Liver (tissue), 9 donors: ENCODE data around the gene MASP1. TPM values are rescaled to one million over a fixed set of nuclear protein-coding genes. Genes with fewer than 3 reads are reported as not detected.

Experiments
- DNase-seq: peaks from one replicate; pipeline ENCODE4 v3.0.0-alpha.2; 2017; ENCODE audit warnings: low spot score
- H3K27ac ChIP-seq, 2 donors: one replicate each; pipeline ENCODE4 v1.7.0; 2013; ENCODE audit warnings: inconsistent platforms in 2 of 2, low read length in 2 of 2, control low read depth in 1 of 2, low read depth in 1 of 2, mild to moderate bottlenecking in 1 of 2
- H3K27me3 ChIP-seq, 4 donors: one replicate each; pipeline versions ENCODE4 v1.6.1 to v1.7.0; 2013; ENCODE audit warnings: low read length in 3 of 4, inconsistent platforms in 1 of 4, mild to moderate bottlenecking in 1 of 4, moderate library complexity in 1 of 4; ENCODE audit not compliant: control insufficient read depth in 4 of 4, insufficient read depth in 4 of 4
- H3K36me3 ChIP-seq, 4 donors: one replicate each; pipeline versions ENCODE4 v1.6.1 to v1.7.0; 2013; ENCODE audit warnings: low read length in 3 of 4, mild to moderate bottlenecking in 3 of 4, low read depth in 1 of 4, moderate library complexity in 1 of 4; ENCODE audit not compliant: control insufficient read depth in 4 of 4, insufficient read depth in 3 of 4
- H3K4me1 ChIP-seq, 4 donors: one replicate each; pipeline versions ENCODE4 v1.6.1 to v1.7.0; 2013; ENCODE audit warnings: low read length in 3 of 4, mild to moderate bottlenecking in 3 of 4, moderate library complexity in 1 of 4; ENCODE audit not compliant: control insufficient read depth in 4 of 4, insufficient read depth in 4 of 4
- H3K4me3 ChIP-seq, 3 donors: one replicate each; pipeline versions ENCODE4 v1.6.1 to v1.7.0; 2013; ENCODE audit warnings: low read length in 3 of 3, control low read depth in 1 of 3, low read depth in 1 of 3, mild to moderate bottlenecking in 1 of 3
- H3K9ac ChIP-seq, 2 donors: one replicate each; pipeline ENCODE4 v1.7.0; 2013; ENCODE audit warnings: low read length in 2 of 2, mild to moderate bottlenecking in 2 of 2, moderate library complexity in 2 of 2, control low read depth in 1 of 2, low read depth in 1 of 2
- H3K9me3 ChIP-seq, 4 donors: one replicate each; pipeline versions ENCODE4 v1.6.1 to v1.7.0; 2013; ENCODE audit warnings: low read length in 3 of 4; ENCODE audit not compliant: control insufficient read depth in 4 of 4
- ATF3 ChIP-seq: IDR thresholded peaks from 2 replicates; pipeline ENCODE4 v1.6.1; 2016; ENCODE audit warnings: antibody characterized with exemption
- CTCF ChIP-seq: fragments of 150-350 bp; IDR thresholded peaks from 2 replicates; pipeline ENCODE4 v1.5.1; 2017; ENCODE audit warnings: improper control_type of control experiment, low read depth, low read length; ENCODE audit not compliant: missing input control
- EGR1 ChIP-seq, 2 donors: IDR thresholded peaks; 2 replicates each; pipeline ENCODE4 v1.6.1; 2016 to 2018; ENCODE audit warnings: antibody characterized with exemption in 2 of 2, low read depth in 2 of 2
- FOXA1 ChIP-seq: IDR thresholded peaks from 2 replicates; pipeline ENCODE4 v1.6.1; 2016; ENCODE audit warnings: antibody characterized with exemption
- GABPA ChIP-seq, 2 donors: IDR thresholded peaks in 1 of 2; conservative IDR thresholded peaks in 1 of 2; 2 replicates each; pipeline ENCODE4 v1.6.1; 2016; ENCODE audit warnings: antibody characterized with exemption in 2 of 2, mild to moderate bottlenecking in 1 of 2, moderate library complexity in 1 of 2
- HNF4A ChIP-seq, 2 donors: conservative IDR thresholded peaks; 2 replicates each; pipeline ENCODE4 v1.6.1; 2016; ENCODE audit warnings: antibody characterized with exemption in 2 of 2, mild to moderate bottlenecking in 2 of 2
- HNF4G ChIP-seq: IDR thresholded peaks from 2 replicates; pipeline ENCODE4 v1.6.1; 2016; ENCODE audit warnings: antibody characterized with exemption
- JUND ChIP-seq, 2 donors: IDR thresholded peaks; 2 replicates each; pipeline ENCODE4 v1.6.1; 2016; ENCODE audit warnings: antibody characterized with exemption in 2 of 2
- MAX ChIP-seq: IDR thresholded peaks from 2 replicates; pipeline ENCODE4 v1.6.1; 2016; ENCODE audit warnings: antibody characterized with exemption
- NR2F2 ChIP-seq: IDR thresholded peaks from 2 replicates; pipeline ENCODE4 v1.6.1; 2016; ENCODE audit warnings: antibody characterized with exemption
- RAD21 ChIP-seq, 2 donors: IDR thresholded peaks; 2 replicates each; pipeline ENCODE4 v1.6.1; 2016; ENCODE audit warnings: antibody characterized with exemption in 2 of 2, mild to moderate bottlenecking in 2 of 2
- REST ChIP-seq: IDR thresholded peaks from 2 replicates; pipeline ENCODE4 v1.6.1; 2016; ENCODE audit warnings: antibody characterized with exemption, mild to moderate bottlenecking
- RXRA ChIP-seq, 2 donors: IDR thresholded peaks; 2 replicates each; pipeline ENCODE4 v1.6.1; 2017 to 2018; ENCODE audit warnings: antibody characterized with exemption in 2 of 2, mild to moderate bottlenecking in 1 of 2
- SP1 ChIP-seq: IDR thresholded peaks from 2 replicates; pipeline ENCODE4 v1.6.1; 2018; ENCODE audit warnings: antibody characterized with exemption, mild to moderate bottlenecking
- TAF1 ChIP-seq: conservative IDR thresholded peaks from 2 replicates; pipeline ENCODE4 v1.6.1; 2016; ENCODE audit warnings: antibody characterized with exemption, mild to moderate bottlenecking
- YY1 ChIP-seq: IDR thresholded peaks from 2 replicates; pipeline ENCODE4 v1.6.1; 2016; ENCODE audit warnings: antibody characterized with exemption, mild to moderate bottlenecking
- ZBTB33 ChIP-seq: IDR thresholded peaks from 2 replicates; pipeline ENCODE4 v1.6.1; 2016; ENCODE audit warnings: antibody characterized with exemption
- WGBS: extraction: QIAGEN DNeasy Blood & Tissue Kit; methylation state at CpG from one replicate; pipeline ENCODE4 v1.1.7; 2013; 5-methylcytosine and 5-hydroxymethylcytosine counted together
- polyA plus RNA-seq, 2 donors: library from polyadenylated mRNA; stranded (reverse) in 1 of 2; unstranded in 1 of 2; fragments of 200-250 nt in 1 of 2; fragments of >200 nt in 1 of 2; fragmentation: Nextera tagmentation in 1 of 2; extraction: Ambion mirVana in 1 of 2; gene quantifications; one replicate each; pipeline versions ENCODE4 v1.2.1 to v1.2.3, GENCODE V29; 2013 to 2015
- total RNA-seq, 2 donors: library from RNA; depleted of rRNA; stranded (reverse); fragments of >200 nt; gene quantifications; one replicate each; pipeline ENCODE4 v1.2.3, GENCODE V29; 2014
- donor health status: healthy.
- donor health status: healthy.
- donor health status: healthy.
- donor health status: healthy.
- donor health status: healthy.

The MASP1 gene
- total and polyA plus RNA-seq, 4 donors, result 53.2 to 83.8 (median 73.8) TPM

GRCh38 chr3:187265461-187265955 is 26.0 kb downstream of the MASP1 start:
- 63% methylated on average over 2 of the region's 2 CpGs for WGBS
- peak overlapping the region; percentile 65 to 84 for H3K27ac ChIP-seq

GRCh38 chr3:187264911-187265310 is 26.6 kb downstream of the MASP1 start:
- Histone ChIP-seq H3K4me3 (no peak overlapping the region), H3K9me3 (peaks cover 2 to 7% (median 5%) of the 10 kb centered on the region in 4 donors), H3K27me3 (no peaks in the 10 kb centered on the region), H3K4me1 (peaks cover 9 to 38% (median 19%) of the 10 kb centered on the region in 4 donors), H3K27ac (peak overlapping the region; percentile 65 to 84), H3K36me3 (peaks cover 4 to 47% (median 33%) of the 10 kb centered on the region in 4 donors), H3K9ac (no peak overlapping the region)
- TF ChIP-seq ZBTB33, result no peak
- DNase-seq, result no peak
- 66% methylated on average over 3 of the region's 3 CpGs for WGBS

More at GRCh38 chr3:187265461-187265955, 26.0 kb downstream of the MASP1 start:
- TF ChIP-seq SP1 (peak; percentile 50), JUND (IDR thresholded peaks at IDR 0.05) (peak in 1 of 2 donors; percentile 14), NR2F2 (peak; percentile 99), FOXA1 (no peak), RXRA (IDR thresholded peaks at IDR 0.05) (peak; percentile 54 to 63), MAX (no peak), EGR1 (IDR thresholded peaks at IDR 0.05; ENCODE audit: low read depth in 2 of 2) (peak in 1 of 2 donors; percentile 22)
- no peaks in the 10 kb centered on the region for H3K27me3 ChIP-seq
- H3K9me3 ChIP-seq, result peaks cover 2 to 13% (median 5%) of the 10 kb centered on the region in 4 donors
- peaks cover 4 to 47% (median 33%) of the 10 kb centered on the region in 4 donors for H3K36me3 ChIP-seq
- H3K4me1 ChIP-seq, result peaks cover 9 to 38% (median 19%) of the 10 kb centered on the region in 4 donors
- DNase-seq, result no peak
- no peak overlapping the region for H3K9ac ChIP-seq
- H3K4me3 ChIP-seq, result no peak overlapping the region

GRCh38 chr3:187264021-187264420 is 27.5 kb downstream of the MASP1 start:
- H3K9ac ChIP-seq, result peak overlapping the region in 1 of 2 donors; percentile 64
- peak overlapping the region; percentile 65 to 84 for H3K27ac ChIP-seq
- WGBS, result 22% methylated on average over 4 of the region's 4 CpGs
- H3K27me3 ChIP-seq, result no peaks in the 10 kb centered on the region
- H3K4me3 ChIP-seq, result no peak overlapping the region
- H3K9me3 ChIP-seq, result no peaks in the 10 kb centered on the region
- no peak for DNase-seq
- H3K36me3 ChIP-seq, result peaks cover 4 to 47% (median 30%) of the 10 kb centered on the region in 4 donors
- H3K4me1 ChIP-seq, result peaks cover 9 to 38% (median 19%) of the 10 kb centered on the region in 4 donors
- TF ChIP-seq YY1 (peak; percentile 45), GABPA (IDR thresholded peaks at IDR 0.05 in 1 of 2, conservative IDR thresholded peaks at IDR 0.05 in 1 of 2) (no peak), ZBTB33 (peak; percentile 13), RAD21 (IDR thresholded peaks at IDR 0.05) (peak in 1 of 2 donors; percentile 22), REST (peak; percentile 83), CTCF (no peak), NR2F2 (no peak), HNF4A (conservative IDR thresholded peaks at IDR 0.05) (peak; percentile 38 to 55), ATF3 (peak; percentile 86), RXRA (IDR thresholded peaks at IDR 0.05) (peak in 1 of 2 donors; percentile 63), TAF1 (peak; percentile 32), SP1 (peak; percentile 55), HNF4G (no peak), EGR1 (IDR thresholded peaks at IDR 0.05; ENCODE audit: low read depth in 2 of 2) (no peak), JUND (IDR thresholded peaks at IDR 0.05) (peak; percentile 98), FOXA1 (peak; percentile 77)
